T-helper 2 cell treated with Interferon-gamma antibody and Interleukin-4, amounts not matched to agents 5 μg/mL and 100 μg/mL, for 36 hours (primary cell): ENCODE measurements around the gene TUBB4B.
A peak's percentile ranks its signal among the peaks of the same experiment; 100 is the strongest.
"Not testable (repeated sequence)": the region's sequence is repeated elsewhere in the genome, so short reads cannot be mapped to it uniquely, and the experiment has no call there.

Experiments used
- DNase-seq: peaks from one replicate; pipeline ENCODE4 v3.0.0; 2021; ENCODE audit warnings: low spot score
- H3K27ac Mint-ChIP-seq: one replicate; pipeline ENCODE4 v1.8.0; 2021; ENCODE audit warnings: mild to moderate bottlenecking, mixed read lengths
- H3K27me3 Mint-ChIP-seq: one replicate; pipeline ENCODE4 v1.8.0; 2021; ENCODE audit warnings: low read depth, mixed read lengths
- H3K36me3 Mint-ChIP-seq: one replicate; pipeline ENCODE4 v1.8.0; 2021; ENCODE audit warnings: low read depth, mixed read lengths
- H3K4me1 Mint-ChIP-seq: one replicate; pipeline ENCODE4 v1.8.0; 2021; ENCODE audit warnings: low read depth, mixed read lengths
- H3K4me3 Mint-ChIP-seq: one replicate; pipeline ENCODE4 v1.8.0; 2022; ENCODE audit warnings: mild to moderate bottlenecking, moderate library complexity, mixed read lengths
- H3K9me3 Mint-ChIP-seq: one replicate; pipeline ENCODE4 v1.8.0; 2021; ENCODE audit warnings: mixed read lengths

Gene TUBB4B

GRCh38 chr9:137234055-137234697 is 6.9 kb upstream of the TUBB4B start:
- Mint-ChIP-seq H3K27ac (no peak overlapping the region), H3K4me1 (peaks cover 5% of the 10 kb centered on the region), H3K4me3 (no peak overlapping the region), H3K27me3 (no peaks in the 10 kb centered on the region), H3K36me3 (no peaks in the 10 kb centered on the region), H3K9me3 (no peaks in the 10 kb centered on the region)
- DNase-seq = no peak

GRCh38 chr9:137234758-137235423 is 6.2 kb upstream of the TUBB4B start:
- H3K27ac Mint-ChIP-seq = no peak overlapping the region

DNA sequence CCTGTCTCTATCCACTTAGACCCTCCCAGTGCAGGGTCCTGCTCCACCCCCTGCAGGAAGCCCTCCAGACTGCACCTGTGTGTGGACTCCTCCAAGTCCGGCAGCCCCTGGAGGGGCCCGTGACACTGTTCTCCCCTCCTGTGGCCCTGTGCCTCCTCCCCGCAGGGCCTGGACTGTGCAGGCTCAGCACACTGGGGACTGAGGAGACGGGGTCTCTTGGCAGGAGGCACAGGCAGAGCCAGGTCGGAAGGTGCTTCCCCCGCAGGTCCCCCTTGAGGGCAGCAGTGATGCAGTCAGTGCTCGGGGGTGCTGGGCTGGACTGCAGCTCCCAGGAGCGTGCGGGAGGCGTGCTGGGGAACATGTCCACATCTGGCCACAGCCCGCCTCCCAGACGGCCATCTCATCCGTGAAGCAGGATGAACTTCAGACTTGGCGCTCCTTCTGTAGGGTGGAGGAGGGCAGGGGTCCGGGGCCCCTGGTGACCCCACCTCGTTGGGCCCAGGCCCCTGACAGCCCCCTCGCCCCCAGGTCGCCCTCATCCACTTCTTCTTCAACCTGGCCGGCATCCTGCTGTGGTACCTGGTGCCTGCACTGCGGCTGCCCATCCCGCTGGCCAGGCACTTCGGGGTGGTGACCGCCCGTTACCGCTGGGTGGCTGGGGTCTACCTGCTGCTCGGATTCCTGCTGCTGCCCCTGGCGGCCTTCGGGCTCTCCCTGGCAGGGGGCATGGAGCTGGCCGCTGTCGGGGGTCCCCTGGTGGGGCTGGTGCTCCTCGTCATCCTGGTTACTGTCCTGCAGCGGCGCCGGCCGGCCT is 5.5 kb upstream of the TUBB4B start:
- Mint-ChIP-seq H3K9me3 (no peaks in the 10 kb centered on the region), H3K27ac (no peak overlapping the region), H3K4me3 (no peak overlapping the region), H3K36me3 (no peaks in the 10 kb centered on the region), H3K4me1 (peaks cover 5% of the 10 kb centered on the region), H3K27me3 (no peaks in the 10 kb centered on the region)
- DNase-seq = no peak

More at GRCh38 chr9:137234758-137235423, 6.2 kb upstream of the TUBB4B start:
- Mint-ChIP-seq H3K27me3 (no peaks in the 10 kb centered on the region), H3K4me1 (peaks cover 5% of the 10 kb centered on the region), H3K4me3 (no peak overlapping the region), H3K9me3 (no peaks in the 10 kb centered on the region), H3K36me3 (no peaks in the 10 kb centered on the region)
- DNase-seq = no peak

- Mint-ChIP-seq H3K9me3 (no peaks in the 10 kb centered on the region), H3K4me1 (peaks cover 7% of the 10 kb centered on the region), H3K36me3 (peaks cover 3% of the 10 kb centered on the region), H3K4me3 (no peak overlapping the region), H3K27me3 (peaks cover 2% of the 10 kb centered on the region), H3K27ac (no peak overlapping the region)
- DNase-seq = peak; percentile 86
These were observed 4.7 kb upstream of the TUBB4B start for GRCh38 chr9:137236238-137236935.

- Mint-ChIP-seq H3K4me3 (no peak overlapping the region), H3K9me3 (no peaks in the 10 kb centered on the region), H3K4me1 (peaks cover 7% of the 10 kb centered on the region), H3K36me3 (peaks cover 5% of the 10 kb centered on the region), H3K27me3 (peaks cover 2% of the 10 kb centered on the region), H3K27ac (no peak overlapping the region)
- DNase-seq = no peak
These were observed 4.1 kb upstream of the TUBB4B start for GRCh38 chr9:137236936-137237421.

GRCh38 chr9:137237759-137238726 is 3.0 kb upstream of the TUBB4B start:
- H3K4me3 Mint-ChIP-seq = no peak overlapping the region
- H3K27ac Mint-ChIP-seq = no peak overlapping the region
- H3K9me3 Mint-ChIP-seq = no peaks in the 10 kb centered on the region
- DNase-seq = no peak
- peaks cover 2% of the 10 kb centered on the region for H3K27me3 Mint-ChIP-seq
- H3K36me3 Mint-ChIP-seq = peaks cover 16% of the 10 kb centered on the region
- H3K4me1 Mint-ChIP-seq = peaks cover 15% of the 10 kb centered on the region

DNA sequence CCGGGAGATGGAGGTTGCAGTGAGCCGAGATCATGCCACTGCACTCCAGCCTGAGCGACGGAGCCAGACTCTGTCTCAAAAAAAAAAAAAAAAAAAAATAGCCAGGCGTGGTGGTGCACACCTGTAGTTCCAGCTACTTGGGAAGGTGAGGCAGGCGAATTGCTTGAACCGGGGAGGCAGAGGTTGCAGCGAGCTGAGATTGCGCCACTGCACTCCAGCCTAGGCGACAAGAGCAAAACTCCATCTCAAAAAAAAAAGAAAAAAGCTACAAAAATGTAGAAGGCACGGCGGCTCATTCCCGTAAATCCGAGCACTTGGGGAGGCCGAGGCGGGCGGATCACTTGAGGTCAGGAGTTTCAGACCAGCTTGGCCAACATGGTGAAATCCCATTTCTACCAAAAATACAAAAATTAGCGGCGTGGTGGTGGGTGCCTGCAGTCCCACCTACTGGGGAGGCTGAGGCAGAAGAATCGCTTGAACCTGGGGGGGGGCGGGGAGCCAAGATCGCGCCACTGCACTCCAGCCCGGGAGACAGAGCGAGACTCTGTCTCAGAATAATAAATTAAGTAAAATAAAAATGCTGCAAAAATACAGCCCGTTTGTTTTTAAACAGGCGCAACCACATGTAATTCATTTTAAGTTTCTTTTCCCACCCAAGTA is 1.4 kb upstream of the TUBB4B start:
- H3K9me3 Mint-ChIP-seq, H3K27me3 Mint-ChIP-seq, DNase-seq: not testable (repeated sequence)
- Mint-ChIP-seq H3K4me1 (peaks cover 18% of the 10 kb centered on the region), H3K36me3 (peaks cover 23% of the 10 kb centered on the region), H3K27ac (peak overlapping the region; percentile 71), H3K4me3 (peak overlapping the region; percentile 78)

GRCh38 chr9:137240318-137240840 is 708 bp upstream of the TUBB4B start:
- Mint-ChIP-seq H3K36me3 (peaks cover 23% of the 10 kb centered on the region), H3K27ac (peak overlapping the region; percentile 71), H3K4me1 (peaks cover 18% of the 10 kb centered on the region), H3K4me3 (peak overlapping the region; percentile 78), H3K27me3 (peaks cover 2% of the 10 kb centered on the region), H3K9me3 (no peaks in the 10 kb centered on the region)
- peak; percentile 77 for DNase-seq

- H3K27ac Mint-ChIP-seq = peak overlapping the region; percentile 41
- H3K36me3 Mint-ChIP-seq = peaks cover 23% of the 10 kb centered on the region
- peak; percentile 43 for DNase-seq
- H3K4me3 Mint-ChIP-seq = peak overlapping the region; percentile 89
- peaks cover 2% of the 10 kb centered on the region for H3K27me3 Mint-ChIP-seq
- H3K4me1 Mint-ChIP-seq = peaks cover 18% of the 10 kb centered on the region
- no peaks in the 10 kb centered on the region for H3K9me3 Mint-ChIP-seq
These were observed 592 bp downstream of the TUBB4B start for GRCh38 chr9:137241490-137242268.

- Mint-ChIP-seq H3K9me3 (no peaks in the 10 kb centered on the region), H3K4me3 (peak overlapping the region; percentile 89), H3K4me1 (peaks cover 18% of the 10 kb centered on the region), H3K27ac (peak overlapping the region; percentile 79), H3K36me3 (peaks cover 23% of the 10 kb centered on the region), H3K27me3 (peaks cover 2% of the 10 kb centered on the region)
- DNase-seq = no peak
These were observed 1.4 kb downstream of the TUBB4B start for GRCh38 chr9:137242269-137243203.

DNA sequence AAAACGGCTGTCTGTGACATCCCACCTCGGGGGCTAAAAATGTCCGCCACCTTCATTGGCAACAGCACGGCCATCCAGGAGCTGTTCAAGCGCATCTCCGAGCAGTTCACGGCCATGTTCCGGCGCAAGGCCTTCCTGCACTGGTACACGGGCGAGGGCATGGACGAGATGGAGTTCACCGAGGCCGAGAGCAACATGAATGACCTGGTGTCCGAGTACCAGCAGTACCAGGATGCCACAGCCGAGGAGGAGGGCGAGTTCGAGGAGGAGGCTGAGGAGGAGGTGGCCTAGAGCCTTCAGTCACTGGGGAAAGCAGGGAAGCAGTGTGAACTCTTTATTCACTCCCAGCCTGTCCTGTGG is 2.2 kb downstream of the TUBB4B start:
- not testable (repeated sequence) for DNase-seq, H3K9me3 Mint-ChIP-seq, H3K27me3 Mint-ChIP-seq
- H3K36me3 Mint-ChIP-seq = peaks cover 23% of the 10 kb centered on the region
- peaks cover 18% of the 10 kb centered on the region for H3K4me1 Mint-ChIP-seq
- H3K27ac Mint-ChIP-seq = peak overlapping the region; percentile 60
- H3K4me3 Mint-ChIP-seq = peak overlapping the region; percentile 89
